ENCODE data around the gene MID1.

The MID1 gene

GRCh38 chrX:10538831-10539230 is 81.6 kb downstream of the MID1 start:
- Histone ChIP-seq H3K4me1 (ENCODE audit: control insufficient read depth, insufficient read depth, low read depth, low read length) (no peaks in the 10 kb centered on the region), H3K4me3 (ENCODE audit: insufficient read depth in 1 of 2, low read depth in 1 of 2, low read length in 2 of 2) (no peak overlapping the region), H4K8ac (ENCODE audit: low read length) (no peak overlapping the region), H4K91ac (ENCODE audit: low read length) (no peak overlapping the region), H3K18ac (ENCODE audit: low read depth in 1 of 2, low read length in 2 of 2) (no peak overlapping the region), H3K4me2 (ENCODE audit: low read length, poor library complexity, severe bottlenecking) (no peak overlapping the region), H3K36me3 (ENCODE audit: control insufficient read depth in 1 of 2, insufficient read depth in 2 of 2, low read depth in 1 of 2, low read length in 2 of 2) (no peaks in the 10 kb centered on the region), H3K23ac (ENCODE audit: low read length in 2 of 2) (no peak overlapping the region), H3K9me3 (ENCODE audit: control insufficient read depth, low read length) (no peaks in the 10 kb centered on the region), H3K27me3 (ENCODE audit: control insufficient read depth in 1 of 2, insufficient read depth in 1 of 2, low read length in 2 of 2) (no peaks in the 10 kb centered on the region), H2BK15ac (ENCODE audit: low read depth, poor library complexity, severe bottlenecking) (no peak overlapping the region), H2AFZ (ENCODE audit: low read depth, low read length) (no peak overlapping the region), H3K27ac (ENCODE audit: low read length, poor library complexity, severe bottlenecking) (no peak overlapping the region), H2BK120ac (ENCODE audit: low read depth, low read length) (no peak overlapping the region), H3K4ac (ENCODE audit: low read depth in 1 of 2, low read length in 2 of 2) (no peak overlapping the region), H3K79me1 (replicated peaks; ENCODE audit: low read length, poor library complexity, severe bottlenecking) (peaks cover 3% of the 10 kb centered on the region), H2BK5ac (ENCODE audit: low read depth, low read length, poor library complexity, severe bottlenecking) (no peak overlapping the region), H3K14ac (ENCODE audit: low read length in 2 of 2) (no peak overlapping the region), H2BK12ac (ENCODE audit: low read length in 2 of 2) (no peak overlapping the region), H2AK5ac (ENCODE audit: low read length, severe bottlenecking) (no peak overlapping the region), H3K9ac (ENCODE audit: low read length) (no peak overlapping the region)
- no peak for DNase-seq

DNA sequence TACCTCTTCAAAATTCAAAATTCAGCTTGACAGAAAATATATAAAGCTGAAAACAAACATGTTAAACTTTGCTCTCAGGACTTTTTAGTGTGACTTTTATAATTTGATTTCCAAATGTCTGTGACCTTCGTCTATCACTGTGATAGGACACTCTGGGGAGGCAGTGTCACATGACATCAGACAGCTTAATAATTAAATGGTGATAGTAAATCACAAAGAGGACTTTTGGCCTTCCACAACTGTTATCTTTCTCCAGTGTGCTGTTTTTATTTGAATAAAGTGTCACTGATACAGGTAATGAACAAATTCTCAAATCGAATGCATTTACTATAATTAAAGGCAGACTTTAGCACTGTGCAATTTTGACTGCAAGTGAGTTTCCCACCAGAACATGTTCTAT is 83.1 kb downstream of the MID1 start:
- Histone ChIP-seq H2AFZ (ENCODE audit: low read depth, low read length) (no peak overlapping the region), H2BK120ac (ENCODE audit: low read depth, low read length) (no peak overlapping the region), H3K36me3 (ENCODE audit: control insufficient read depth in 1 of 2, insufficient read depth in 2 of 2, low read depth in 1 of 2, low read length in 2 of 2) (no peaks in the 10 kb centered on the region), H3K4me3 (ENCODE audit: insufficient read depth in 1 of 2, low read depth in 1 of 2, low read length in 2 of 2) (no peak overlapping the region), H4K8ac (ENCODE audit: low read length) (no peak overlapping the region), H3K4me1 (ENCODE audit: control insufficient read depth, insufficient read depth, low read depth, low read length) (no peaks in the 10 kb centered on the region), H3K18ac (ENCODE audit: low read depth in 1 of 2, low read length in 2 of 2) (no peak overlapping the region), H3K9ac (ENCODE audit: low read length) (no peak overlapping the region), H2BK15ac (ENCODE audit: low read depth, poor library complexity, severe bottlenecking) (no peak overlapping the region), H3K23ac (ENCODE audit: low read length in 2 of 2) (no peak overlapping the region), H3K79me1 (replicated peaks; ENCODE audit: low read length, poor library complexity, severe bottlenecking) (peaks cover 3% of the 10 kb centered on the region), H2BK12ac (ENCODE audit: low read length in 2 of 2) (no peak overlapping the region), H2BK5ac (ENCODE audit: low read depth, low read length, poor library complexity, severe bottlenecking) (no peak overlapping the region), H4K91ac (ENCODE audit: low read length) (no peak overlapping the region), H3K14ac (ENCODE audit: low read length in 2 of 2) (no peak overlapping the region), H3K27me3 (ENCODE audit: control insufficient read depth in 1 of 2, insufficient read depth in 1 of 2, low read length in 2 of 2) (no peaks in the 10 kb centered on the region), H3K27ac (ENCODE audit: low read length, poor library complexity, severe bottlenecking) (no peak overlapping the region), H3K4ac (ENCODE audit: low read depth in 1 of 2, low read length in 2 of 2) (no peak overlapping the region), H3K4me2 (ENCODE audit: low read length, poor library complexity, severe bottlenecking) (no peak overlapping the region), H3K9me3 (ENCODE audit: control insufficient read depth, low read length) (no peaks in the 10 kb centered on the region), H2AK5ac (ENCODE audit: low read length, severe bottlenecking) (no peak overlapping the region)
- DNase-seq = no peak
- WGBS = 100% methylated on average over 1 of the region's 2 CpGs

- no peak for DNase-seq
- Histone ChIP-seq H3K23ac (ENCODE audit: low read length in 2 of 2) (no peak overlapping the region), H2BK12ac (ENCODE audit: low read length in 2 of 2) (no peak overlapping the region), H2AK5ac (ENCODE audit: low read length, severe bottlenecking) (no peak overlapping the region), H2AFZ (ENCODE audit: low read depth, low read length) (no peak overlapping the region), H3K18ac (ENCODE audit: low read depth in 1 of 2, low read length in 2 of 2) (no peak overlapping the region), H3K4me1 (ENCODE audit: control insufficient read depth, insufficient read depth, low read depth, low read length) (no peaks in the 10 kb centered on the region), H2BK120ac (ENCODE audit: low read depth, low read length) (no peak overlapping the region), H3K27me3 (ENCODE audit: control insufficient read depth in 1 of 2, insufficient read depth in 1 of 2, low read length in 2 of 2) (no peaks in the 10 kb centered on the region), H2BK5ac (ENCODE audit: low read depth, low read length, poor library complexity, severe bottlenecking) (no peak overlapping the region), H3K79me1 (replicated peaks; ENCODE audit: low read length, poor library complexity, severe bottlenecking) (peaks cover 3% of the 10 kb centered on the region), H3K9ac (ENCODE audit: low read length) (no peak overlapping the region), H4K8ac (ENCODE audit: low read length) (no peak overlapping the region), H3K4me3 (ENCODE audit: insufficient read depth in 1 of 2, low read depth in 1 of 2, low read length in 2 of 2) (no peak overlapping the region), H3K14ac (ENCODE audit: low read length in 2 of 2) (no peak overlapping the region), H3K36me3 (ENCODE audit: control insufficient read depth in 1 of 2, insufficient read depth in 2 of 2, low read depth in 1 of 2, low read length in 2 of 2) (no peaks in the 10 kb centered on the region), H3K4me2 (ENCODE audit: low read length, poor library complexity, severe bottlenecking) (no peak overlapping the region), H3K9me3 (ENCODE audit: control insufficient read depth, low read length) (no peaks in the 10 kb centered on the region), H4K91ac (ENCODE audit: low read length) (no peak overlapping the region), H3K27ac (ENCODE audit: low read length, poor library complexity, severe bottlenecking) (no peak overlapping the region), H3K4ac (ENCODE audit: low read depth in 1 of 2, low read length in 2 of 2) (no peak overlapping the region), H2BK15ac (ENCODE audit: low read depth, poor library complexity, severe bottlenecking) (no peak overlapping the region)
- 100% methylated on average over 3 of the region's 5 CpGs for WGBS
Measured at GRCh38 chrX:10536744-10537143, 83.6 kb downstream of the MID1 start.

- Histone ChIP-seq H4K8ac (ENCODE audit: low read length) (no peak overlapping the region), H3K4ac (ENCODE audit: low read depth in 1 of 2, low read length in 2 of 2) (no peak overlapping the region), H2BK120ac (ENCODE audit: low read depth, low read length) (no peak overlapping the region), H2BK15ac (ENCODE audit: low read depth, poor library complexity, severe bottlenecking) (no peak overlapping the region), H3K79me1 (replicated peaks; ENCODE audit: low read length, poor library complexity, severe bottlenecking) (no peaks in the 10 kb centered on the region), H2BK5ac (ENCODE audit: low read depth, low read length, poor library complexity, severe bottlenecking) (no peak overlapping the region), H3K23ac (ENCODE audit: low read length in 2 of 2) (no peak overlapping the region), H3K4me2 (ENCODE audit: low read length, poor library complexity, severe bottlenecking) (no peak overlapping the region), H3K9me3 (ENCODE audit: control insufficient read depth, low read length) (no peaks in the 10 kb centered on the region), H2BK12ac (ENCODE audit: low read length in 2 of 2) (no peak overlapping the region), H3K14ac (ENCODE audit: low read length in 2 of 2) (no peak overlapping the region), H2AK5ac (ENCODE audit: low read length, severe bottlenecking) (no peak overlapping the region), H3K27ac (ENCODE audit: low read length, poor library complexity, severe bottlenecking) (no peak overlapping the region), H3K4me3 (ENCODE audit: insufficient read depth in 1 of 2, low read depth in 1 of 2, low read length in 2 of 2) (no peak overlapping the region), H3K4me1 (ENCODE audit: control insufficient read depth, insufficient read depth, low read depth, low read length) (no peaks in the 10 kb centered on the region), H3K27me3 (ENCODE audit: control insufficient read depth in 1 of 2, insufficient read depth in 1 of 2, low read length in 2 of 2) (no peaks in the 10 kb centered on the region), H2AFZ (ENCODE audit: low read depth, low read length) (no peak overlapping the region), H3K18ac (ENCODE audit: low read depth in 1 of 2, low read length in 2 of 2) (no peak overlapping the region), H4K91ac (ENCODE audit: low read length) (no peak overlapping the region), H3K36me3 (ENCODE audit: control insufficient read depth in 1 of 2, insufficient read depth in 2 of 2, low read depth in 1 of 2, low read length in 2 of 2) (no peaks in the 10 kb centered on the region), H3K9ac (ENCODE audit: low read length) (no peak overlapping the region)
- WGBS = 45% methylated on average over 1 of the region's 2 CpGs
- DNase-seq = no peak
Measured at GRCh38 chrX:10534611-10535010, 85.8 kb downstream of the MID1 start.

All from mesenchymal stem cell (in vitro differentiated cells and primary cell).